ENCODE results near the gene ANKRD63. TPM values are rescaled to one million over a fixed set of nuclear protein-coding genes. Genes with fewer than 3 reads are reported as not detected.

The ANKRD63 gene
- total and polyA plus RNA-seq, 2 of the 8 experiments (the other 6 are each of a cell fraction or from before 2014, with no cell fraction given), result 0.18 to 0.26 TPM

DNA sequence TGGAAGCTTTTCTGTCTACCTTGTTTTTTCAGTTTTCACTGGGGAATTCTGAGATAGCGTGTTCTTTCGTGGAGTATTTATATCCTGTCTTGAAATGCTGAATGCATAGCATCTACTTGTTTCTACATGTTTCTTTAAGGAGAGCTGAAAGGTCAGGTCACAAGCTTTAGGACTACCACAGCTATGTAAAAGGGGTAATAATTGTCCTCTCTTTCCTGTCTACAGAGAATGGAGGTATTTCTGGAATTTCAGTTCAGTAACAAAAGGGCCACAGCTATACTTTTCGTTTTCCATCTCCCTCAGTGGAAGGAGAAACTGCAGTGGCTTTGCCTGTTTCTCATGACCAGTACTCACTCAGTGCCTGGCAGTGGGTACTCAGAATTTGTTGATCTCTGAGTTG lies 45.3 kb upstream of the ANKRD63 start:
- TF ChIP-seq NRF1 (IDR thresholded peaks at IDR 0.05; ENCODE audit: low read depth, low read length), result no peak
- 0 out of 2 replicates have a peak, but pooled peaks have one; percentile 35 for TF ChIP-seq TEAD4 (IDR thresholded peaks at IDR 0.05; ENCODE audit: low read depth, low read length)
- TF ChIP-seq, protein P1, sequence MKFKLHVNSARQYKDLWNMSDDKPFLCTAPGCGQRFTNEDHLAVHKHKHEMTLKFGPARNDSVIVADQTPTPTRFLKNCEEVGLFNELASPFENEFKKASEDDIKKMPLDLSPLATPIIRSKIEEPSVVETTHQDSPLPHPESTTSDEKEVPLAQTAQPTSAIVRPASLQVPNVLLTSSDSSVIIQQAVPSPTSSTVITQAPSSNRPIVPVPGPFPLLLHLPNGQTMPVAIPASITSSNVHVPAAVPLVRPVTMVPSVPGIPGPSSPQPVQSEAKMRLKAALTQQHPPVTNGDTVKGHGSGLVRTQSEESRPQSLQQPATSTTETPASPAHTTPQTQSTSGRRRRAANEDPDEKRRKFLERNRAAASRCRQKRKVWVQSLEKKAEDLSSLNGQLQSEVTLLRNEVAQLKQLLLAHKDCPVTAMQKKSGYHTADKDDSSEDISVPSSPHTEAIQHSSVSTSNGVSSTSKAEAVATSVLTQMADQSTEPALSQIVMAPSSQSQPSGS (IDR thresholded peaks at IDR 0.05; ENCODE audit: low read length), result no peak
- TF ChIP-seq KDM4A (IDR thresholded peaks at IDR 0.05; ENCODE audit: low read depth, low read length, severe bottlenecking), result no peak
- Histone ChIP-seq H3K23ac (ENCODE audit: insufficient read length) (no peak overlapping the region), H2BK120ac (replicated peaks; ENCODE audit: low read depth, low read length) (peak overlapping the region; percentile 83), H4K5ac (ENCODE audit: insufficient read length, low read depth, low read length) (no peak overlapping the region), H2AK5ac (ENCODE audit: low read depth, low read length) (no peak overlapping the region; the same call in 1 of the 2 replicates), H3K23me2 (ENCODE audit: low read depth, low read length) (peaks cover 6% of the 10 kb centered on the region), H3K79me1 (ENCODE audit: low read depth, low read length) (no peaks in the 10 kb centered on the region; the same call in 1 of the 2 replicates), H2BK20ac (ENCODE audit: low read length) (peak overlapping the region; percentile 87), H3K27ac (ENCODE audit: low read depth, low read length) (no peak overlapping the region), H3K79me2 (ENCODE audit: control insufficient read depth in 1 of 2, insufficient read depth in 2 of 2, low read length in 2 of 2) (peaks cover 0 to 14% of the 10 kb centered on the region in 2 experiments; a peak in 3 of 4 replicates), H3K27me3 (replicated peaks in 1 of 4; ENCODE audit: control insufficient read depth in 3 of 4, extremely low read depth in 1 of 4, insufficient read depth in 3 of 4, low read length in 3 of 4) (peaks cover 0 to 6% (median 0%) of the 10 kb centered on the region in 4 experiments; a peak in 2 of 7 replicates), H3K9me3 (ENCODE audit: insufficient read depth in 2 of 2, low read depth in 1 of 2, low read length in 1 of 2) (no peaks in the 10 kb centered on the region; a peak in 1 of 4 replicates), H3K4me3 (ENCODE audit: extremely low read depth in 1 of 4, insufficient read depth in 2 of 4, low read depth in 3 of 4, low read length in 4 of 4) (peak overlapping the region in 1 of 4 experiments; percentile 43; a peak in 2 of 8 replicates), H4K8ac (ENCODE audit: extremely low read depth, insufficient read depth, low read length) (no peak overlapping the region), H3K4me2 (ENCODE audit: insufficient read depth in 1 of 2, low read depth in 2 of 2, low read length in 2 of 2) (peak overlapping the region; percentile 58 to 82; a peak in 3 of 4 replicates), H2BK15ac (ENCODE audit: low read length) (no peak overlapping the region), H2BK5ac (ENCODE audit: low read depth, low read length) (peak overlapping the region; percentile 53; the same call in 1 of the 2 replicates), H3K18ac (ENCODE audit: extremely low read depth, low read length) (0 out of 2 replicates have a peak overlapping the region, but pooled peaks have one; percentile 24), H3K36me3 (ENCODE audit: control insufficient read depth in 2 of 4, insufficient read depth in 4 of 4, low read length in 3 of 4) (peaks cover 0 to 11% (median 0%) of the 10 kb centered on the region in 4 experiments; a peak in 3 of 8 replicates), H3K4me1 (replicated peaks in 1 of 4; ENCODE audit: control insufficient read depth in 3 of 4, insufficient read depth in 4 of 4, low read length in 3 of 4) (peaks cover 18 to 34% (median 26%) of the 10 kb centered on the region in 4 experiments; a peak in 6 of 7 replicates), H2BK12ac (ENCODE audit: low read depth, low read length) (peak overlapping the region; percentile 71), H4K20me1 (replicated peaks in 1 of 2; ENCODE audit: control insufficient read depth in 1 of 2, insufficient read depth in 2 of 2, low read length in 2 of 2) (no peaks in the 10 kb centered on the region), H3K14ac (ENCODE audit: insufficient read length) (no peak overlapping the region), H2AFZ (ENCODE audit: low read length) (no peak overlapping the region), H3K4ac (replicated peaks; ENCODE audit: insufficient read length, low read depth, low read length) (no peak overlapping the region), H3K9ac (replicated peaks in 1 of 4; ENCODE audit: extremely low read depth in 1 of 4, low read depth in 3 of 4, low read length in 3 of 4) (no peak overlapping the region), H3K56ac (replicated peaks; ENCODE audit: insufficient read length, low read depth, low read length) (no peak overlapping the region), H4K91ac (replicated peaks; ENCODE audit: insufficient read length, low read length) (peak overlapping the region; percentile 72)
- POLR2A ChIA-PET (ENCODE audit: partially characterized antibody), result interaction anchor here (0.6 to 5.6 kb wide), 6 partner anchors 9 to 93 kb away, joined by 3 to 66 read pairs (median 4); partner anchors contain the start of genes CCDC9B and KNSTRN
- DNase-seq (ENCODE audit: low read depth in 1 of 2, low spot score in 2 of 2), result no peak
- WGBS, 2 experiments (ENCODE audit: extremely low coverage in 1 of 2, insufficient coverage in 1 of 2, insufficient read length in 1 of 2, insufficient replicate concordance in 2 of 2, low coverage in 1 of 2, low lambda C conversion rate in 2 of 2, missing lambda C conversion rate in 1 of 2), result 56% methylated on average over 3 of the region's 3 CpGs; no CpG with 5 or more reads in 1 of the 2 experiments
- peak; percentile 13 for FAIRE-seq
- CTCF ChIA-PET (ENCODE audit: partially characterized antibody), result interaction anchor here (0.6 to 21.1 kb wide), 16 partner anchors 10 to 231 kb away, joined by 3 to 295 read pairs (median 4); partner anchors contain the start of genes CCDC9B and PLCB2

Data from H1 (cell line).